ENCODE measurements around the gene DTX4.

DTX4 gene

DNA sequence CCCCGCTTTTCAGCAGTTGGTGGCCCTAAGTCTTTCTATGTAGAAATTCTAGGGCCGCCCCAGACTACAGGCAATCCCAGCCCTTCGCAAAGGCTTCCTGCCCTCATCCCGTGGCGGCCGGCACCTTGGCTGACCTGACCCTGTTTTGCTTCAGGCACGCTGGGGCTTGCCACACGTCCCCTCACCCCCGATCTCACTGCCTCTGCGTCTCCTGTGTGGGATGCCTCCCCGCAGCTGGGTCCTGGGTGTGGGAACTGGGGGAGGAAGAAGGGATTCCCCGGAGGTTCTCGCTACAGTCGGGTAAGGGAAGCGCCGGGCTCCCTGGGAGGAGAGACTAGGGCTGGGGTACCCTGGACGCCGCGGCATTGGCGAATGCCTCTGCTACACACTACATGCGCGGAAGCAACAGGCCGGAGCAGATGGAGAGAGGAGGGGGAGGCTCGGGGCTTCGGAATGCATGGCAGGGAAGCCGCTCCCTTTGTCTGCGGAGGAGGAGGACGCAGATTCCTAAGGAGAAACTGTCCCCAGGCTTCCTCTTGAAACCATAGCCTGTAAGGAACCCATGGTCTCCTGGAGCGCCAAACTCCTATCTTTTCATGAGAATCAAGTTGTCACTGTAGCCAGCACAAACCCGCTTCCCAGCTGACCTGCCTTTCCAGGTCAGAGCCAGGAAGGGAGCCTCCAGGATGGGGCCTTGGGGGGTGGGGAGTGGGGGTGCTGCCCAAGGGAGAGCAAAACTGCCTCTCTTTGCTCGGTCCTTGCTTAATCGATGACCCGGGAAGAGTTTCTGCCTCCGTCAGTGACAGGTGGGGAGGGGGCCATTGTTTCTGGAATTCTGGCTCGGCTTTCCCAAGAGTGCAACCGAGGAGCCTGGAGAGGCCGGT is 1.4 kb downstream of the DTX4 start:
- no peak for DNase-seq

DNA sequence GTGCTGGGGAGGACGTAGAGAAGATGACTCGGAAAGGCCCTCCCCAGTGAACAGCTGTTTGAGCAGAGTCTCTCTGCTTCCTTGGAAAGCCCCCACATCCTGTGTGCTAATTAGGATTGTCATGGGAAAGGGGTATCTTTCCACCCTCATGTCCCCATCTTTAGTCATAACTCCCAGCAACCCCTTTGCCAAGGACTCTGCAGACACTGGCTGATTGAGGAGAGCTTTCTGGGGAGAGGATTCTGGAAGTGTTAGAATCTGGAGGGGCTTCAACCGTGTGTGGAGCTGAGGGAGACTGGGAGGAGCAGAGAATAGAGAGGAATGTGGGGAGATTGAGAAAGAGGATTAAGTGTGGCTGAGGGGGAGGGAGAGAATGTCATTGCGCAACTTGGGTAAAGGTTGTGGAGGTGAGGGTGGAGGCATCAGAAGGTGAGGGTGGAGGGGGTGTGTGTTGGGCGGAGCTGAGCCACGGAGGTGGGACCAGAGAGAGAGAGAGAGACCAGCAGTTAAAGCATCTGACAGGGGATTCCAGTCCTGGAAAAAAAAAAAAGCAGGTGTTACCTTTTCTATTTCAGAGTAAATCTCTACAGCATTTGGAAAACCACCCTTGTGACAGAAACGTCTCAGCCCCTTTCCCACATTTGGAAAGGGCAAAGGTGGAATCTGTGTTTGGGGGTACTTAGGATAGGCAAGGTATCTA is 2.2 kb downstream of the DTX4 start:
- no peak for DNase-seq

DNA sequence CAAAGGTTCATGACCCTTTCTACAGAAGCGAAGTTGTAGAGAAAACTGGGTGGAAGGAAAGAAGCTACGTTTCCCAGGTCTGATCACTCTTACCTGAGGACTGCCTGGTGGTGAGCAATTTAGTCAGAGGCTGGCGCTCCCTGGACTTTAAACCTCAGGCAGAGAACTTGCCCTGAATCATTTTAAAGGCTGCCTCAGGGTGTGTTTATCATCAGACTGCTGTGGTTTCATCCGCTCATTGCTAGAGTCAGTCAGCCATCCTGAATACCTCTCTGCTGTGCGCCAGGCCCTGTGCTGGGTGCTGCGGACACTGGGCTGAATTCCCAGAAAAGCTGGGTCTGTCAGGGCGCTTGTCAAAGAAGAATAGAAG is 2.7 kb downstream of the DTX4 start:
- no peak for DNase-seq

- no peak for DNase-seq
Observed at GRCh38 chr11:59175091-59175501, 3.2 kb downstream of the DTX4 start.

DNA sequence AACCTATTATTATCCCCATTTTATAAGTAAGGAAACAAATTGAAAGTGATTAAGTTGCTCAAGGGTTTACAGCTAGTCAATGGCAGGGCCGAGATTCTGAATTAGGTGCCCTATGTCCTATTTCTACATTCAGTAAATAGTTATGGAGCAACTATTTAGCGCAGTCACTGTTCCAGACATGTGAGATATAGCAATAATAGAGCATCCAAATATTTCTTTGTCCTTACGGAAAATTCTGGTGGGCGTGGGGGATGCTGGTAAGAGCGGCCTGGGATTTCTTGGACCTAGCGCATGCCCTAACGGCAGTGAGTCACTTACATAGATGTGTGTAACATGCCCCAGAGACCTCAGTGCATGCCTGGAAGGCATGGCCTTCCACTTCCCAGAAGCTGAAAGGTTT is 4.4 kb downstream of the DTX4 start:
- no peak for DNase-seq

DNA sequence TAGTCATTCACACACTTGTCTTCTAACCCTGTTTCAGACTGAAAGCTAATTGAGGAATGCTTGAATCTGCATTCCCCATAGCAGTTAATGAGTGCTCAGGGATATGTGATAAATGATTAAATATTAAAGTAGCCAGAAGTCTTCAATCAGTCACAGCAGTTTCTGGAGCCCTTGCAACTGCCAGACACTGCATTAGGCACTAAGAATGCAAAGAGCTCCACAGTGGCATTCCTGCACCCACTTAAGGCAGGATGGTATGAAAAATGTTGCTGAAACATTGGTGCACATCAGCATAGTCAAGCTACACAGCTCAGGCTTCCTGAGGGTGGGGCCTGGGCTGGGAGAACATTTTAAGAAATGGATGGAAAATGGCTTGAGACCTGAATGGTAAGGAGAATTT is 6.5 kb downstream of the DTX4 start:
- DNase-seq: no peak

DNA sequence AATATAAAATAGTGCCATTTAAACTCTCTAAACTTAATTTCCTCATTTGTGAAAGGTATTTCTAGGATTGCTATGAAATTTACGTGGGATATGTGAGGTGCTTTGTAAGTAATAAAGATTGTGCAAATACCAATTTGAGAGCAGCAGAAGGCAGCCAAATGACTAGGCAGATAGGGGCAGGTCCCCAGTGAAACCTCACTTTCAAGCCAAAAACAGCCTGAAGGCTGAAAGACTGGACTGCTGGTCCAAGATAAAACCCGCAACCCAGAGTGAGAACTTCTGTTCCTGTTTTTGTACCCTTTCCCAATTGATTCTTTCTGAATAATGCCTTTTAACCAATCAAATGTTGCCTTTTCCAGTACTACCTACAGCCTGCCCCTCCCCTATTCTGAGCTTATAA is 7.2 kb downstream of the DTX4 start:
- no peak for DNase-seq

GRCh38 chr11:59180168-59180776 is 8.3 kb downstream of the DTX4 start:
- no peak for DNase-seq

- no peak for DNase-seq
Observed at GRCh38 chr11:59180907-59181306, 9.0 kb downstream of the DTX4 start.

GRCh38 chr11:59181746-59182456 is 10.0 kb downstream of the DTX4 start:
- DNase-seq: no peak

GRCh38 chr11:59182457-59183151 is 10.7 kb downstream of the DTX4 start:
- DNase-seq: no peak

DNA sequence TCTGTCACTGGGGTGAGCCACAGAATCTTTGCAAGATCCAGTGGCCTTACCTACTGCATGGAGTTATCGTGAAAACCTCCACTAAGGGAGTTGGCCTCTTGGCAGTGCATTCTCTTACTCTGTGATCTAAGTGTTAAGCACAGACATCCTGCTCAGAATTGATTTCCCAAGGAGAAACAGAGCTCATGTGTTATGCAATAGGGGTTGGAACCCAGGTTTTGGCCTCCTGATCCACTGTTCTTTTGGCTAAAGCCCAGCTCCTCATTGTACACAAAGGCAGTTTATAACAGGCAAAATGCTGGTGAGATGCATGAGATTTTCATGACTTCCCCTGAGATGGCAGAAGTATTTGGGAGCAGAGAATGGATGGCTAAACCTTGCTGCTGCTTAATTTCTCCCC is 11.8 kb downstream of the DTX4 start:
- DNase-seq: no peak

DNA sequence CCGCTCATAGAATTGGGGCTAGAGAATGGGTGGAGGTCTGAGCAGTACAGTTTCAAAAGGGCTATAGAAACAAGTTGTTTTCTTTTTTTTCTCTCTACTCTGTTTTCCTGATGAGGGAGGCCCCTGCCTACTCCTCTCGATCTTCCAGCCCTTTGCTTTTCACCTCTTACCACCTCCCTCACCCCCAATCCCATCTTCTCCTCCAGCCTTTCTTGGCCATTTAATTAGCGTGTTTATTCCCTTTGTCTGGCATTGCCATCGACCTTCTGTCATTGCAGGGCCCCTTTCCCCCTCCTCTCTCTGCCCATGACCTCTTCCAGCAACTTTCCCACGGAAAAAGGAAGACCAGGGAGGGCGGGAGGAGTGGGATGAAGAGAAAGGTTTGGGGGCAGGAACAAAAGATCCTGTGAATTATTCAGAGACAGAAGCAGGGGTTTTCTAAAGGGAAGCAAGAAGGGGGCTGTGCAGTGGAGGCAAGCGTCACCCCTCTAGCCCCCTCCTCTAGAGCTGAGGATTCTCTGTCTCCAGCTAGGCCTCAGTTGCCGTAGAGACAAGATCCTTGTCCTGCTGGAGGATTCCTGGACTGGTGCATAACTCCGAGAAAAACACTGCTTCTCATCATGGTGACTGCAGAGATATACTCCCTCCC is 12.9 kb downstream of the DTX4 start:
- DNase-seq: no peak

- DNase-seq: no peak
Observed at GRCh38 chr11:59185386-59185945, 13.5 kb downstream of the DTX4 start.

GRCh38 chr11:59186130-59186594 is 14.2 kb downstream of the DTX4 start:
- DNase-seq: no peak

DNA sequence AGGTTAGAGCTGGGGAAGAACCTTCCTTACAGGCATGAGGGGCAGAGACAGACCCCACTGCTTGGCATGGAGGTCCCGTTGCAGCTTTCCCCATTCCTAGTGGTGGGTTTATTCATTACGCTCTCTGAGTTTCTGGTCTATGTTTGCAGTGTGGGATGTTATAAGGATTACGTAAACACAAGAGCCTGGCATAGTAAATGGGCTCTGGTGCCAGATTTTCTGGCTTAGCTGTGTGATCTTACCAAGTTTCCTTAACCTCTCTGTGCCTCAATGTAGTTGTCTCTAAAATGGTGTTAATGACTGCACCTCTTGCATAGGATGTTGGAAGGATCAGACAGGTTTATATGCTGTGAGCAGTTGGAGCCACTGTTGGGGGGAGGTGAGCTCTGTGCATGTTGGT is 15.1 kb downstream of the DTX4 start:
- DNase-seq: no peak

DNA sequence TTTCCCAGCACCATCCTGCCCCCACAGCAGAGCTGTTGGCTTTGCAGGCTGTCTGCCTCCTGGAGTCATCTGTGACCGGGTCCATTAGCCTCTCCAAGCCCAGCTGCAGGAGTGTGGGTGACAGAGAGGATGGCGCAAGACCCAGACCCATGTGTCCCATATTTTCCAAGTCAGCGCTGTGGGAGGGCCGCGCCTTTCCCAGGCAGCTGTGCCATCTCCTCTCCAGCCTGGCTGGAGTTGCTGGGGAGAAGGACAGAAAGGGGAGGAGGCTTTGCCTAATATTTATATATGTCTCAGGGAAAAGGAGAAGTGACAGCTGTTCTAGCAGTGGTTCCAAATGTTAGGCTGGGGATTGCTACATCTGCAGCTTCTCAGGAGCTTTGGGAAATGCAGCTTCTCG is 15.7 kb downstream of the DTX4 start:
- DNase-seq: no peak

GRCh38 chr11:59188954-59189353 is 17.0 kb downstream of the DTX4 start:
- no peak for DNase-seq

GRCh38 chr11:59189986-59190385 is 18.1 kb downstream of the DTX4 start:
- DNase-seq: no peak

DNA sequence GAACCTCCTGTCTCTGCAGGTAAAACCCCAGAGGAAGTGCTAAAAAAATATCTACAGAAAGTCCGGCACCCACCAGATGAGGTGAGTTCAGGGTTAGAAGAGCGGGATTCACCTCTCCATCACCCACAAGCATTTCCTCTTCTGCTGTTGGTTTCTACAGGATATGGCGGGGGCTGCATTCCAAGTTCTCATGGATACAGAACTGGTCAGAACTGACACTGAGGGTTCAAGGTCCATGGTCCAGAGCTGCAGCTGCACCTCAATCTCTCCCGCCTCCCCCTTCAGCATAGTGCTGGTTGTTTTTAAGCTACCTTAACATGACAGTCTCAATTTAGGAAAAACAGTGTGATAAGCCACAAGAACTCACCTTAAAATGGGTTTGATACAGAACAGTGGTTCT is 19.2 kb downstream of the DTX4 start:
- DNase-seq: no peak

- no peak for DNase-seq
Observed at GRCh38 chr11:59191890-59192289, 20.0 kb downstream of the DTX4 start.

Measured in SIG-M5 (cell line).